ENCODE data around the gene IRS4.

Gene IRS4

GRCh38 chrX:108736509-108737479, at the start of gene IRS4:
Gene IRS4, minus strand, starts transcription at chrX:108736563.
- no peak for DNase-seq

- DNase-seq, result no peak
Observed at GRCh38 chrX:108772549-108772948, 36.2 kb upstream of the IRS4 start.

DNA sequence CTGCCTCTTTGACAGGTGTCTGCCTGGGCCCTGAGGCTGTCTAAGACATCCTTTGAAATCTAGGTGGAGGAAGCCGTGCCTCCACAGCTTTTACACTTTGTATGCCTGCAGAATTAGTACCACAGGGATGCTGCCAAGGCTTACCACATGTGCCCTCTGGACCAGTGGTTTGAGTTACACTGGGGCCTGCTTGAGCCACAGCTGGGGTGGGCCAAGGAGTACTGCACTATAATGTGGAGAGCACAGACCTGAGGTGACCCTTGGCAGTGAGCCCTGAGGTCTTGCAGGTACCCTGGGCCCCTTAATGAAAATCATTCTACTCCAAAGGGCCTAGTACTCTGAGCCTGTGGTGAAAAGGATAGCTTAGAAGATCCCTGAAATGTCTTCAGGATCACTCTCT, 27.2 kb upstream of the IRS4 start:
- DNase-seq, result no peak

GRCh38 chrX:108740299-108740774, 4.0 kb upstream of the IRS4 start:
- DNase-seq, result no peak

DNA sequence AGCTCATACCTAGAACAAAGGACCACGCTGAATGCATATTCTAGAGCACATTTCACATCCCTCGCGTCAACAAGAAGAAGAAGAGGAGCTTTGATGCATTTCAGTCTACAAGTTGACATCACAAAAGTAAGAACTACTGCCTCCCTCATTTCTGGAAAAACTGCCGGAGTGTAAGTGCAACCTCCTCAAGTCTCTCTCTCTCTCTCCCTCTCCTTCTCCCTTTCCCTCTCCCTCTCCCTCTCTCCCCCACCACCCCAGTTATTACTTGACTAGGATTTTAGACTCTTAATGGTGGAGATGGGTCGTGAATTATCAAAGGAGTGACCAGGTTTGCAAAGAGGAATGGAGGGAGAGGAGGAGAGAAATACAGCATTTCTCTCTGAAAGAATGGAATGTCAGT, 1.4 kb upstream of the IRS4 start:
- no peak for DNase-seq

GRCh38 chrX:108735679-108736508, 469 bp downstream of the IRS4 start:
- DNase-seq, result peak in 1 of 3 donors; percentile 0

- no peak for DNase-seq
Observed at GRCh38 chrX:108735091-108735678, 1.2 kb downstream of the IRS4 start.

DNA sequence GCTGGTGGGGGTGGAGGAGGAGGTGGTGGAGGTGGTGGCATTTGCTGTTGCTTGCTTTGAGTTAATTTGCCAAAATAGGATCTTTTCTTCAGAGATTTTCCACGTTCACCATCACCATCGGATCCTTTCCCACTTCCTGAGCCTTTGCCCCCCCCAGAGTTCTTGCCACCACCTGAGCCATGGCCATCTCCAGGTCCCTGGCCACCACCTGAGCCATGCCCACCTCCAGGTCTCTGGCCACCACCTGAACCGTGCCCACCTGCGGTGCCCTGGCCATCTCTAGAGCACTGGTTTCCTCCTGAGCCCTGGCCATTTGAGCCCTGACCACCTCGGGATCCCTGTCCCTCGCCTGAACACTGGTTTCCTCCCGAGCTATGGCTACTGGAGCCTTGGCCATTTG, 1.9 kb downstream of the IRS4 start:
- DNase-seq, result no peak

GRCh38 chrX:108732630-108733321, 3.6 kb downstream of the IRS4 start:
- no peak for DNase-seq

DNA sequence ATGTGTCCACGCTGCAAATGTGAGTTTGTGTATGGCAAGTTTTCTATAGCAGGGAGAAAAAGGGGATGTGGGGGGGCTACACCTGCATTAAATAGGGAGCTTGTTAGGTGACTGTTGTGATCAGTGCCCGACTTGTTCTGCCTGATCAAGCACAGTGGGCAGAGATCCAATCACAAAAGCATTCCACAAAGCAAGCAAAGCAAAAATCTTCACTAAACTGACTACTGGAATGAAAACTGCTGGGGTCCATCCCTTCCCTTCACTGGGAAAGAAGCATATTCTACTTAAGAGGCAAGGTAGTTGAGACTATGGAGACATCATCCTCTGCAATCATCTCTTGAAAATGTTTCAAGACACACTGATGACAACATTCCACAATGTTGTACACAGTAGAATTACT, 5.2 kb downstream of the IRS4 start:
- no peak for DNase-seq

GRCh38 chrX:108726748-108727147, 9.6 kb downstream of the IRS4 start:
- DNase-seq, result no peak

- DNase-seq, result no peak
Observed at GRCh38 chrX:108722561-108722960, 13.8 kb downstream of the IRS4 start.

- DNase-seq, result no peak
Observed at GRCh38 chrX:108712886-108713285, 23.5 kb downstream of the IRS4 start.

GRCh38 chrX:108704839-108705238, 31.5 kb downstream of the IRS4 start:
- no peak for DNase-seq

- no peak for DNase-seq
Observed at GRCh38 chrX:108702530-108702929, 33.8 kb downstream of the IRS4 start.

DNA sequence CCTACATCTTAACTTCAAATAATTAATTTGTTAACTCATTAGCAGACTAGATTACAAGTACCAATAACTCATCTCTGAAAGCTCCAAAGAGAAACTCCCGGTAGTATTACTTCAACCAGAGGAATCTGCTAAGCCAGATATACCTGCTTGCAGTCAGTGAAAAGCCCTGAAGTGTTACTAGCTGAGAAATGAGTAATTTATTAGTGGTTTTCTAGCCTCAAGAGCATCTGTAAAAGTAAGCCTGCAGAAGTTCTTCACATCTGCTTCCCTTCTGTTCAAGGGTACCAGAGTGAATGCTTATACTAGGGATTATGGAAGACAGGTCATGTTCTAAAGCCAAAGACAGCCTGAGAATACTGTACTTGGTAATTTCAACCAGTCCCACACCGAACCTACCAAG, 34.7 kb downstream of the IRS4 start:
- no peak for DNase-seq

DNA sequence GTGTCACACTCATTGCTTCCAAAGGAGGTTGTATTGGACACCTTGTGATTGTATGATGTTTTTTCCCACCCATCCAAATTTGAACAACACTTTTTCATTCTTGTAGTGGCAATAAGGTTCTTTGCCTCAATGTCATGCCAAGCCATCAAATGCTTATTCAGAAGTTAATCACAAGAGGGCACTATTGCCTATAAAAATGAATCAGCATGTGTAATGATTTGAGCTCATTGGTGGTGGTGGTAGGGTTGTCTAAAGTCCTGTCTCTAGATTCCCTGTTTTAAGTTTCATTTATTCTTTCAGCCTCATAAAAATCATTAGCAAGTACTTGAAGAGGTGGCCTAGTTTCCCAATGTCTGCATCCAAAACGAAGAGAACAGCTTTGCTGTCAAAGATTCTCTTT, 37.0 kb downstream of the IRS4 start:
- peak; percentile 6 to 32 (median 21) for DNase-seq

GRCh38 chrX:108696690-108697089, 39.7 kb downstream of the IRS4 start:
- peak in 1 of 3 donors; percentile 4 for DNase-seq
